DMS53 treated with DMSO at 0.1 percent for 48 hours (cell line): ENCODE data around the gene ZBTB7A.

ENCODE experiments used
- DNase-seq: peaks from one replicate; lab custom pipeline; 2025; ENCODE audit not compliant: unreplicated experiment; lab: John Stamatoyannopoulos, UW

Gene ZBTB7A

GRCh38 chr19:4094761-4095487, 28.2 kb upstream of the ZBTB7A start:
- DNase-seq, result no peak

GRCh38 chr19:4094291-4094690, 27.6 kb upstream of the ZBTB7A start:
- no peak for DNase-seq

GRCh38 chr19:4093643-4094175, 27.0 kb upstream of the ZBTB7A start:
- no peak for DNase-seq

GRCh38 chr19:4090356-4091220, 23.9 kb upstream of the ZBTB7A start:
- DNase-seq, result no peak

- DNase-seq, result no peak
Measured at GRCh38 chr19:4089946-4090345, 23.2 kb upstream of the ZBTB7A start.

GRCh38 chr19:4089400-4089908, 22.8 kb upstream of the ZBTB7A start:
- no peak for DNase-seq

- DNase-seq, result no peak
Measured at GRCh38 chr19:4088975-4089374, 22.3 kb upstream of the ZBTB7A start.

- DNase-seq, result no peak
Measured at GRCh38 chr19:4087787-4088679, 21.3 kb upstream of the ZBTB7A start.

- DNase-seq, result no peak
Measured at GRCh38 chr19:4086411-4086867, 19.7 kb upstream of the ZBTB7A start.

GRCh38 chr19:4084547-4084877, 17.8 kb upstream of the ZBTB7A start:
- DNase-seq, result no peak

GRCh38 chr19:4083677-4084546, 17.2 kb upstream of the ZBTB7A start:
- peak; percentile 47 for DNase-seq

GRCh38 chr19:4082172-4082571, 15.5 kb upstream of the ZBTB7A start:
- DNase-seq, result no peak

- no peak for DNase-seq
Measured at GRCh38 chr19:4081441-4082129, 14.9 kb upstream of the ZBTB7A start.

- no peak for DNase-seq
Measured at GRCh38 chr19:4080473-4080872, 13.8 kb upstream of the ZBTB7A start.

GRCh38 chr19:4077800-4078684, 11.3 kb upstream of the ZBTB7A start:
- no peak for DNase-seq

- no peak for DNase-seq
Measured at GRCh38 chr19:4077007-4077374, 10.3 kb upstream of the ZBTB7A start.

GRCh38 chr19:4075373-4075772, 8.7 kb upstream of the ZBTB7A start:
- DNase-seq, result no peak

- DNase-seq, result no peak
Measured at GRCh38 chr19:4071610-4072009, 4.9 kb upstream of the ZBTB7A start.
